Tibial nerve (tissue), 4 donors: ENCODE data around the gene DOK7. TPM values are rescaled to one million over a fixed set of nuclear protein-coding genes. Genes with fewer than 3 reads are reported as not detected.

Source experiments
- DNase-seq, 2 donors: peaks; one replicate each; pipeline ENCODE4 v3.0.0-alpha.2; 2019; ENCODE audit warnings: low spot score in 2 of 2
- H3K27ac ChIP-seq, 4 donors: fragments of 200-600 bp; sonication (generic) in 3 of 4; one replicate each; pipeline ENCODE4 v1.5.1; 2017 to 2019; ENCODE audit warnings: mild to moderate bottlenecking in 1 of 4
- H3K27me3 ChIP-seq, 2 donors: fragments of 200-600 bp; sonication (generic) in 1 of 2; one replicate each; pipeline versions ENCODE4 v1.5.1 to v1.6.0; 2017 to 2019
- H3K36me3 ChIP-seq, 3 donors: fragments of 200-600 bp; sonication (generic); one replicate each; pipeline ENCODE4 v1.5.1; 2018 to 2019
- H3K4me1 ChIP-seq, 4 donors: fragments of 200-600 bp; sonication (generic) in 3 of 4; one replicate each; pipeline ENCODE4 v1.5.1; 2017 to 2019
- H3K4me3 ChIP-seq, 4 donors: fragments of 200-600 bp; sonication (generic) in 3 of 4; one replicate each; pipeline ENCODE4 v1.5.1; 2017 to 2019; ENCODE audit warnings: mild to moderate bottlenecking in 1 of 4, moderate library complexity in 1 of 4
- H3K9me3 ChIP-seq, 4 donors: fragments of 200-600 bp; sonication (generic) in 3 of 4; one replicate each; pipeline ENCODE4 v1.5.1; 2017 to 2019
- EP300 ChIP-seq, 2 donors: sonication (generic); formaldehyde crosslinking; IDR thresholded peaks; one replicate each; pipeline ENCODE4 v1.6.1; 2017; ENCODE audit warnings: antibody characterized with exemption in 2 of 2, mild to moderate bottlenecking in 1 of 2
- POLR2A ChIP-seq, 2 donors: fragments of 450-650 bp; IDR thresholded peaks; one replicate each; pipeline ENCODE4 v1.6.1; 2017; ENCODE audit warnings: antibody characterized with exemption in 2 of 2, mild to moderate bottlenecking in 2 of 2, moderate library complexity in 2 of 2
- WGBS, 2 donors: methylation state at CpG; one replicate each; pipeline ENCODE4 v1.1.5; 2018; 5-methylcytosine and 5-hydroxymethylcytosine counted together
- total RNA-seq, 4 donors: library from RNA; depleted of rRNA; stranded (reverse); fragments of >200 nt; gene quantifications; one replicate each; pipeline ENCODE4 v1.1.0, GENCODE V29; 2016
- TF ChIP-seq, protein P1 (sequence below), 5 experiments: fragments of 200-600 bp in 3 of 5; fragments of 450-650 bp in 2 of 5; sonication (generic) in 3 of 5; IDR thresholded peaks; one replicate each; pipeline ENCODE4 v1.5.1; 2016 to 2019; ENCODE audit warnings: antibody characterized with exemption in 5 of 5, mild to moderate bottlenecking in 3 of 5, moderate library complexity in 2 of 5

Gene DOK7
- total RNA-seq, 4 donors from 2014 or later = 0.66 TPM; not detected in 3

DNA sequence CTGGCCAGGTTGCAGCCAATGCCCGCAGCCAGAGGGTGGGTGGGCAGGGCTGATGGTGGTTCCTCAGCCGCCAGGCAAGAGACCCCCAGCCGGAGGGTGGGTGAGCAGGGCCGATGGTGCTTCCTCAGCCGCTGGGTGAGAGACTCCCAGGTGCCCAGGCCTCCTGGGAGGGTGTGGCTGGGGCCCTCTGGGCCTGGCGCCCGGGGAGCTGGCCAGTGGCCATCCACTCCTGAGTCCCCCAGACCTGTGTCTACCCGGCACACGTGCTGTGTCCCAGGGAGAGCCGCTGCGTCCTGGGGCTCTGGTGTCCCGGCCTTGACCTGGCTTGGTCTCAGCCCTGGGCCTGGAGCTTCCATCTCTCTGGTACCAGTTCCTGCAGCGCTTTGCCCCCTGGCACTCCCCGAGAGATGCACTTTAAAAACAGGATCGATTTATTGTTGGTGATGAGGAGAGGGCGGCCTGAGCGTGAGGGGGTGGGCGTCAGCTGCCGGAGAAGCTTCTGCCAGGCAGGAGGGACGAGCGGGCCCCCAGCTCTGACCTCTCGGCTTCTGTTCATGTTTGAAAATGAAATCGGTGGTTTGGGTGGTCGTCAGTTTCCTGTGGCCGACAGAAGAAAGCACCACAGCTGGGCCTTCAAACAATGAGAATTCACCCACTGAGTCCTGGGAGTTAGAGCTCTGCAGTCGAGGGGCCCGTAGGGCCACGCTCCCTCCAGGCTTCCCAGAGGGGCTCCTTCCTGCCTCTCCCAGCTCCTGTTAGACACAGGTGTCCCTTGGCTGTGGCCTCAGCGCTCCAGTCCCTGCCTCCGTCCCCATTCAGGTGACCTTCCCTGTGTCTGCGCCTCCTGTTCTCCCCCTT is 6.5 kb downstream of the DOK7 start:
- no peak for DNase-seq
- Histone ChIP-seq H3K4me1 (no peaks in the 10 kb centered on the region), H3K36me3 (no peaks in the 10 kb centered on the region), H3K27me3 (peaks cover 0 to 52% of the 10 kb centered on the region in 2 donors), H3K4me3 (no peak overlapping the region), H3K9me3 (no peaks in the 10 kb centered on the region), H3K27ac (no peak overlapping the region)
- WGBS, 2 donors = 67 to 76% methylated on average over 21 to 25 of the region's 31 CpGs
- TF ChIP-seq EP300 (IDR thresholded peaks at IDR 0.05) (no peak), POLR2A (IDR thresholded peaks at IDR 0.05) (no peak)
- TF ChIP-seq, protein P1, sequence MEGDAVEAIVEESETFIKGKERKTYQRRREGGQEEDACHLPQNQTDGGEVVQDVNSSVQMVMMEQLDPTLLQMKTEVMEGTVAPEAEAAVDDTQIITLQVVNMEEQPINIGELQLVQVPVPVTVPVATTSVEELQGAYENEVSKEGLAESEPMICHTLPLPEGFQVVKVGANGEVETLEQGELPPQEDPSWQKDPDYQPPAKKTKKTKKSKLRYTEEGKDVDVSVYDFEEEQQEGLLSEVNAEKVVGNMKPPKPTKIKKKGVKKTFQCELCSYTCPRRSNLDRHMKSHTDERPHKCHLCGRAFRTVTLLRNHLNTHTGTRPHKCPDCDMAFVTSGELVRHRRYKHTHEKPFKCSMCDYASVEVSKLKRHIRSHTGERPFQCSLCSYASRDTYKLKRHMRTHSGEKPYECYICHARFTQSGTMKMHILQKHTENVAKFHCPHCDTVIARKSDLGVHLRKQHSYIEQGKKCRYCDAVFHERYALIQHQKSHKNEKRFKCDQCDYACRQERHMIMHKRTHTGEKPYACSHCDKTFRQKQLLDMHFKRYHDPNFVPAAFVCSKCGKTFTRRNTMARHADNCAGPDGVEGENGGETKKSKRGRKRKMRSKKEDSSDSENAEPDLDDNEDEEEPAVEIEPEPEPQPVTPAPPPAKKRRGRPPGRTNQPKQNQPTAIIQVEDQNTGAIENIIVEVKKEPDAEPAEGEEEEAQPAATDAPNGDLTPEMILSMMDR (IDR thresholded peaks at IDR 0.05) = no peak

DNA sequence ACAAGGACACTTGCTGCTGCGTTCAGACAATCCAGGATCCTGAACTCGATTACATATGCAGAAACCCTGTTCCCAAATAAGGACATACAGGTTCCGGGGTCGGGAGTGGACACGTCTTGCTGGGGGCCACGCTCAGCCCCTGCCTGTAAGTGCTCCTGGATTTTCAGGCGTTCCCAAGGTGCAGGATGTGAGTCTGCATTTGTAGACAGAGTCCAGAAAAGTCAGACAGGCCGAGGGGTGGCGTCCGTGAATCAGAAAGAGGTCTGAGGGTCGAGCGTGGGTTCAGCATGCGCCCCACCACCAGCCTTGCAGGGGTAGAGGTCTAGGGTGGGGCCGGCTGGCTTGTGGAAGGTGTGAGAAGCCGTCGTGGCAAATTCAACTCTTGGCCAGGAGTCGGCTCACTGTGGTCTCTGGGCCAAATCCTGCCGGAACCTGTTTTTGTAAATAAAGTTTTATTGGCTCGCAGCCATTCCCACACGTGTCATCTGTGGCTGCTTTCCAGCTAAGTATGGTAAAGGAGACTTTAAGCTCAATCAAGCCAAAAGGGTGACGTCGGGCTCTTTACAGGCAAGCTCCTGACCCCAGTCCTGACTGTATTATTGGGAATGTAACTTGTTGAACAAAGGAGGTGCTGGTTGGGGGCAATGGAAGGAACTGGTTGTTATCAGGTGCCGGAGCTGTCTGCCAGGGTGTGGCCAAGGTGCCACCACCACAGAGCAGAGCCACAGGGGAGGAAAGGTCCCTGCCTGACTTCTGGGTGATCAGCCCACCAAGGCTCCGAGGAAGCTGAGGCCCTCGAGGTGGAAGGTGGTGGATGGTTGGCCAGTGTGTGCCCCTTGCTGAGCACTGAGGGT is 7.4 kb downstream of the DOK7 start:
- H3K27ac ChIP-seq = no peak overlapping the region
- no peak overlapping the region for H3K4me3 ChIP-seq
- no peak for TF ChIP-seq EP300 (IDR thresholded peaks at IDR 0.05)
- TF ChIP-seq, protein P1 (IDR thresholded peaks at IDR 0.05) = no peak
- TF ChIP-seq POLR2A (IDR thresholded peaks at IDR 0.05) = no peak
- no peaks in the 10 kb centered on the region for H3K9me3 ChIP-seq
- peaks cover 0 to 59% of the 10 kb centered on the region in 2 donors for H3K27me3 ChIP-seq
- no peak for DNase-seq
- 69 to 71% methylated on average over 25 of the region's 25 CpGs for WGBS, 2 donors
- no peaks in the 10 kb centered on the region for H3K4me1 ChIP-seq
- H3K36me3 ChIP-seq = no peaks in the 10 kb centered on the region

DNA sequence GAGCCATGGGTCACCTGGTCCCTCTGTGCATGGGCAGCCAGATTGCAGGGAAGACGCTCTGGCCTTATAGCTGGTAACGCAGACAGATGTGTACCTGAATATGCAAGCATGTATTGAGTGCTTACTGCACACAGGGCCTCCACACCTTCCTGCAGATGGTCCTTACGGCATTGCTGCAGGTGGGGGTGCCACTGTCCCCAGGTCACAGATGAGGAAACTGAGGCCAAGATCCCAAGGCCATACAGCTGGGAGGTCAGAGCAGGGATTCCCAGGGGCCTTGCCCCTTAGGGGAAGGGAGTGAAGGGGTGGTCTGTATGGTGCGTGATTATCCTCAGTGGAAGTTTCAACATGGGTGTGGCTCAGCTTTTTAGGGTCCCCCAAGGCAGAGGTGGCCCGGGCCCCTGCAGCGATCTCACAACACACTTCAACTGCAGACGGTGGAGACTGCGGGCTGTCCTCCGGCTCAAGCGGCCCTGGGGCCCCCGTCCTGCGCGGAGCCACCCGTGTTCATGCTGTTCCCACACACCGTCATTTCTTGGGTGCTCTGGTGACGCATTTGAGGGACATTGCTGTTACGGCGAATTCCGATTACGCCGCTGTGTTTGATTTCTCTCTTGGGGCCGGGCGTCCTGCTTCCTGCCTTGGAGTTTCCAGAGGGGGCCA is 8.1 kb downstream of the DOK7 start:
- TF ChIP-seq EP300 (IDR thresholded peaks at IDR 0.05) = no peak
- TF ChIP-seq, protein P1 (IDR thresholded peaks at IDR 0.05) = no peak
- no peak for TF ChIP-seq POLR2A (IDR thresholded peaks at IDR 0.05)
- Histone ChIP-seq H3K27me3 (peaks cover 0 to 56% of the 10 kb centered on the region in 2 donors), H3K27ac (no peak overlapping the region), H3K4me1 (no peaks in the 10 kb centered on the region), H3K4me3 (no peak overlapping the region), H3K36me3 (no peaks in the 10 kb centered on the region), H3K9me3 (no peaks in the 10 kb centered on the region)
- no peak for DNase-seq
- WGBS, 2 donors = 92 to 95% methylated on average over 23 of the region's 23 CpGs

DNA sequence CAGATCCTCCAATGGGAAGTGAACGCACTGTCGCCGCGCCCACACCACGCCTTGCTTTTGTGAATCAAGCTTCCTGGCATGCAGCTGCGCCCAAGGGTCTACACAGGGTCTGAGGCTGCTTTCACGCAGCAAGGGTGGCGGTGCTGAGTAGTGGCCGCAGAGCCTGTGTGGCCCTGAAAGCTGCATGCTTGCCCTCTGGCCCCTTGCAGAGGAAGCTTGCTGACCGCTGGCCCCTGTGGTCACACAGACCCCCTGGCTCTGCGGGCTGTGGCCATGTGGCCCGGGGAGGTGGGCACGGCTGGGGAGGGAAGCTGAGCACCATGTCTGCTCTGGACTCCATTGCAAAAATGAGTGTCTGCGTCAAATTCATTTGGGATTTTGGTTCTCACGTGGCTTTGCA is 8.8 kb downstream of the DOK7 start:
- H3K36me3 ChIP-seq = no peaks in the 10 kb centered on the region
- H3K4me3 ChIP-seq = no peak overlapping the region
- no peaks in the 10 kb centered on the region for H3K4me1 ChIP-seq
- WGBS, 2 donors = 73 to 77% methylated on average over 11 to 13 of the region's 15 CpGs
- TF ChIP-seq, protein P1 (IDR thresholded peaks at IDR 0.05) = no peak
- TF ChIP-seq POLR2A (IDR thresholded peaks at IDR 0.05) (no peak), EP300 (IDR thresholded peaks at IDR 0.05) (no peak)
- H3K27ac ChIP-seq = no peak overlapping the region
- H3K27me3 ChIP-seq = peaks cover 0 to 49% of the 10 kb centered on the region in 2 donors
- H3K9me3 ChIP-seq = no peaks in the 10 kb centered on the region
- no peak for DNase-seq
